Measurements from ENCODE around the gene GNAI1.

GNAI1 gene

GRCh38 chr7:80165177-80165576 lies 30.5 kb downstream of the GNAI1 start:
- no peak for DNase-seq

- DNase-seq: no peak
Observed at GRCh38 chr7:80170445-80170844, 35.8 kb downstream of the GNAI1 start.

- no peak for DNase-seq
Observed at GRCh38 chr7:80172387-80172786, 37.8 kb downstream of the GNAI1 start.

GRCh38 chr7:80175744-80176143 lies 41.1 kb downstream of the GNAI1 start:
- DNase-seq: no peak

GRCh38 chr7:80181411-80181810 lies 46.8 kb downstream of the GNAI1 start:
- DNase-seq: no peak

- no peak for DNase-seq
Observed at GRCh38 chr7:80182630-80183276, 48.1 kb downstream of the GNAI1 start.

- no peak for DNase-seq
Observed at GRCh38 chr7:80183351-80183750, 48.7 kb downstream of the GNAI1 start.

GRCh38 chr7:80183900-80184685 lies 49.5 kb downstream of the GNAI1 start:
- DNase-seq: no peak

GRCh38 chr7:80184693-80185092 lies 50.1 kb downstream of the GNAI1 start:
- no peak for DNase-seq

- no peak for DNase-seq
Observed at GRCh38 chr7:80185571-80185970, 50.9 kb downstream of the GNAI1 start.

- no peak for DNase-seq
Observed at GRCh38 chr7:80186721-80187120, 52.1 kb downstream of the GNAI1 start.

GRCh38 chr7:80187279-80187678 lies 52.6 kb downstream of the GNAI1 start:
- DNase-seq: no peak

GRCh38 chr7:80187727-80188126 lies 53.1 kb downstream of the GNAI1 start:
- DNase-seq: no peak

GRCh38 chr7:80189638-80190037 lies 55.0 kb downstream of the GNAI1 start:
- DNase-seq: no peak

- DNase-seq: no peak
Observed at GRCh38 chr7:80197627-80198026, 63.0 kb downstream of the GNAI1 start.

GRCh38 chr7:80199051-80199450 lies 64.4 kb downstream of the GNAI1 start:
- no peak for DNase-seq

GRCh38 chr7:80204454-80204853 lies 69.8 kb downstream of the GNAI1 start:
- DNase-seq: no peak

GRCh38 chr7:80204919-80205318 lies 70.3 kb downstream of the GNAI1 start:
- no peak for DNase-seq

- DNase-seq: no peak
Observed at GRCh38 chr7:80206763-80207162, 72.1 kb downstream of the GNAI1 start.

GRCh38 chr7:80207501-80207900 lies 72.9 kb downstream of the GNAI1 start:
- no peak for DNase-seq

- DNase-seq: no peak
Observed at GRCh38 chr7:80208700-80209099, 74.1 kb downstream of the GNAI1 start.

- no peak for DNase-seq
Observed at GRCh38 chr7:80210400-80210799, 75.8 kb downstream of the GNAI1 start.

GRCh38 chr7:80213814-80214213 lies 79.2 kb downstream of the GNAI1 start:
- DNase-seq: no peak

- DNase-seq: no peak
Observed at GRCh38 chr7:80215734-80216133, 81.1 kb downstream of the GNAI1 start.
